ENCODE measurements around the gene SPNS2. TPM values are rescaled to one million over a fixed set of nuclear protein-coding genes. Genes with fewer than 3 reads are reported as not detected.

SPNS2 gene
- total and polyA plus RNA-seq, 2 of the 8 experiments (the other 6 are each of a cell fraction or from before 2014, with no cell fraction given), result 1.2 to 1.5 TPM

GRCh38 chr17:4520060-4520893, 21.6 kb downstream of the SPNS2 start (continued):
- no peak for TF ChIP-seq GABPA (IDR thresholded peaks at IDR 0.05; ENCODE audit: borderline replicate concordance, insufficient read depth, low read length)
- no peak for TF ChIP-seq EGR1 (IDR thresholded peaks at IDR 0.05; ENCODE audit: borderline replicate concordance, low read depth, low read length)
- TF ChIP-seq USF2 (IDR thresholded peaks at IDR 0.05; ENCODE audit: low read length), result no peak
- TF ChIP-seq ASH2L (IDR thresholded peaks at IDR 0.05; ENCODE audit: low read length), result no peak
- no peak for TF ChIP-seq HDAC2 (IDR thresholded peaks at IDR 0.05; ENCODE audit: borderline replicate concordance in 1 of 2, low read depth in 2 of 2, low read length in 2 of 2)
- no peak for TF ChIP-seq POU5F1 (IDR thresholded peaks at IDR 0.05; ENCODE audit: low read depth, low read length)
- no peak for TF ChIP-seq E2F6 (IDR thresholded peaks at IDR 0.05)
- TF ChIP-seq EP300 (IDR thresholded peaks at IDR 0.05; ENCODE audit: borderline replicate concordance in 1 of 2, low read depth in 2 of 2, low read length in 2 of 2), result no peak
- TF ChIP-seq JUND (IDR thresholded peaks at IDR 0.05; ENCODE audit: low read length), result no peak
- TF ChIP-seq ATF3 (IDR thresholded peaks at IDR 0.05; ENCODE audit: insufficient read depth, low read depth, low read length), result no peak
